Endometrial microvascular endothelial cells (primary cell): ENCODE measurements around the gene KCNA1. TPM values are rescaled to one million over a fixed set of nuclear protein-coding genes. Genes with fewer than 3 reads are reported as not detected.

Experiments
- in situ Hi-C: cut with HindIII; loops from 2 replicates; pipeline ENCODE4 v1.10.0; 2017; ENCODE audit warnings: low sequenced_read_pairs, low pct_unique_long_range_greater_than_20kb; ENCODE audit errors: inconsistent ontology term
- total RNA-seq: library from RNA; depleted of rRNA; stranded (reverse); fragments of >200 nt; gene quantifications from one replicate; pipeline ENCODE4 v1.2.3, GENCODE V29; 2015; ENCODE audit errors: inconsistent ontology term

KCNA1 gene
- total RNA-seq, 1 donor from 2014 or later = not detected

DNA sequence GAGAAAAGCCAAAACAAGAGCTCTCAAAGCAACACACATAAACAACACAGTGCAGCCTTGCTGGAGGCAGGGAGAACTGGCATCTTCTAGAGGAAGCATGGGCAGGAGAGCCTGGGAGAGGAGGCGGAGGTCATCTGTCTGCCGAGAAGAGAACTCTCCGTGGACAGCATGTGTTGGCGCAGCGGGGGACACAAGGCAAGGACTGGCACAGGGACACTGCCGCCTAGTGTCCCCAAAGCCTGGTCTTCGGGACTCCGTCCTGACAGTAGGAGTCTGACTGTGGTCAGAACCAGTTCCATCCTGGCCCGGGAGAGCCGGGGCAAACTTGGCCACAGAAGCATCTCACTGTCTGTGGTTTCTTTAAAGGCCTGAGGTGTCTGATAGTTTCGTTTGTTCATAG is 47.3 kb downstream of the KCNA1 start:
- in situ Hi-C loops = no loop called here

DNA sequence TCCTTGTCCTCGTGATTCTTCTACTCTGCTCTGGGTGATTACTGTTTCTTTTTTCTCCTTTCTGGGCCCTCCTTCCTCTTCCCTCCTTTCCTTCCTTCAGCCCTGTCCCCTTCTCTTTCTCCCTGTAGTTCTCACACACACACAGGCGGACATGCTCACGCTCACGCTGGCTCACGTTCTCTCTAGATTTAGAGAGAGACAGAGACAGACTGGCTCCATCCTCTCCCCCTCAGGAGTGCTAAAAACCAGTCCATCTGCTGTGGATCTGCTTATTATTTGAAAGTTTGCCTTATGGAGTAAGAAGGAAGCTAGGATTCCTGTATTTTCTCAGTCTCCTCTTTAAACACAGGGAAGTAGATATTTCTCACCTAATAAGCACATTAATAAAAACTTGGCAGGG is 48.1 kb downstream of the KCNA1 start:
- in situ Hi-C loops = no loop called here

DNA sequence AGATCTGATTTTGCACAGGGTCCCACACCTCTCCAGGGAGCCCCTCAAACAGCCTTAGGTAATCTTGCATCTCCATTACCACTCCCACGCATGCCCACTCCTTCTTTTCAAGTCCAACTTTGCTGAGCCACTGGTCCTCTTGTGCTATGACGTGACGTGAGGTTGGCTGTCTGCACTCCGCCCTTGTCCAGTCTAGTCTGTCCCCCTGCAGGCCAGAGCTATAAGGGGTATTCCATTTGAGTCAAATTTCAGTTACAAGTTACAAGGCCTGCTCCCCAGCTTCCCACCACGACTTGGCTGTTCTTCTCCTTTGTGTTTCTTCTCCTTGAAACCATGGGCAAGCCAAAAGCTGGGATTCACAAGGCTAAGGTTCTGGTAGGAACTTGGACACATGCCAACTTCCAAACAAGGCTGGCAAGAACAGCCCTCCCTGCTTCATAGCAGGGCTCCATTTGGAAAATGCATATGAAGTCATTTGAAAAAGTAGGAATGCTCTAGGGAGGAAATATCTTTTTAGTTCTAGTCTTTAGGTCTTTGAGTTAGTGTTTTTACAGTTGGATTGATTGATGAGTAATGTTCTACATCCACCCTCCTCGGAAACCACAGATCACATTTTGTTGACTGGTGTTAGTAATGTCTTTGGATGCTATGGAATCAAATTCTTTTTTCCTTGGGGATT is 49.1 kb downstream of the KCNA1 start:
- in situ Hi-C loops = no loop called here

DNA sequence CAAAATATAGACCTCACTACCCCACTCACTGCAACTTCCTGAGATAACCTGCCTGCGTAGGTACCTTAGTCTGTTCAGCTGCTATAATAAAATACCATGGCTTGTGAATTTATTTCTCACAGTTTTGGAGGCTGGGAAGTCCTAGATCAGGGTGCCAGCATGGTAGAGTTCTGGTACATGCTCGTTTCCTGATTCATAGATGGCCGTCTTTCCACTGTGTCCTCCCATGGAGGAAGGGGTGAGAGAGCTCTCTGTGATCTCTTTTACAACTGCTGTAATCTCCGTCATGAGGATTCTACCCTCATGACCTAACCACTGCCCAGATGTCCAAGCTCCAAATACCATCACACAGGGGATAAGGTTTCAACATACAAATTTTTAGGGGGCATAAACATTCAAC is 49.7 kb downstream of the KCNA1 start:
- in situ Hi-C loops = no loop called here

DNA sequence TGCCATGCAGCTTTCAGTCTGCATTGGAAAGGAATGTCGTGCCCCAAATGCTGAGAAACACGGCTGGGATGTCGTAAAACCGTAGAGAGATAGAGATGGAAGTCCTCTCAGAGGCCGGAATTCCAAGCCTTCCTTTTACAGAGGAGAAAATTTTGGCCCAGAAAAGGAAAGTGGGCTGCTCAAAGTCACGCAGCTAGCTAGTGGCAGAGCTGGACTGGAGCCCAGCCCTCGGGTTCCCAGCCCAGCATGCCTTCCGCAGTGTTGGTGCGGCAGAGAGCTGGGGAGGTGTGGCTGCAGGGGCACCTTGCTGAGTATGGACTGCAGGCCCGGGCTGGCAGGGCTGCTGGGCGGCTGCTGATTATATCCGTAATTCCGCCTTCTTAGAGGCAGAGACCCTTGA is 50.3 kb downstream of the KCNA1 start:
- in situ Hi-C loops = no loop called here

DNA sequence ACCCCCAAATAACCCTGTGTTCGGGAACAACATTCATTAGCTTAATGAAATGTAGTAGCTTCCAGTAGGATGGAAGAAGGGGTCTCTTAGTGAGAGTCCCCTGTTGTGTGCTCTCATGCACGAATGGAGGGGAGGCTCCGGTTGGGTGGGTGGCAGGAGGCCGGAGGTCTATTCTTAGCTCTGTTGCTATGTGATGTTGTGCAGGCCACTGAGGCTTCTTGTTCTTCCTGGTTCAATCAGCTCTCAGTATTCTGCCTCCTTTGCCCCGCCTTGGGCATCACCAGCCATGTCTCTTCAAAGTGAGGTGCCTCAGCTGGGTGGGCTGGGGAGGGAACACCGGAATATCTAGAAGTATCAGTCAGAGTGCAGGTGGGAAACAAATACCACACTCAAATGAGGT is 50.8 kb downstream of the KCNA1 start:
- in situ Hi-C loops = no loop called here

DNA sequence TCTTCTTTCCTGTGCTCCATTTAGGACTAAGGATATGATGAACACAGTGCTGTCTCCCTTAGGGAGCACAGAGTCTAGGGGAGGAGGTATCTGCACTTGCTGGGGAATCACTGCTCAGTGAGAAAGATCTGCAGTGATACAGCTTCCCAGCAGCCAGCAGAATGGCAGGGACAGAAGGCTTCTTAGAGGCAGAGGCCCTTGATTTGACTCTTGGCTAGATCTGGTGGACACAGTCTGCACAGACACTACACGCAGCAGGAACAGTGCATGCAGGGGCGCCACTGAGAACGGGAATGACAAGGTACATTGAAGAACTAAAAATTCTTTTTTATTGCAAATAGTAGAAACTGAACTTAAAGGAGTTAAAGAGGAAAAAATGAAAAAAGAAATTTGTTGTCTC is 51.6 kb downstream of the KCNA1 start:
- in situ Hi-C loops = no loop called here

DNA sequence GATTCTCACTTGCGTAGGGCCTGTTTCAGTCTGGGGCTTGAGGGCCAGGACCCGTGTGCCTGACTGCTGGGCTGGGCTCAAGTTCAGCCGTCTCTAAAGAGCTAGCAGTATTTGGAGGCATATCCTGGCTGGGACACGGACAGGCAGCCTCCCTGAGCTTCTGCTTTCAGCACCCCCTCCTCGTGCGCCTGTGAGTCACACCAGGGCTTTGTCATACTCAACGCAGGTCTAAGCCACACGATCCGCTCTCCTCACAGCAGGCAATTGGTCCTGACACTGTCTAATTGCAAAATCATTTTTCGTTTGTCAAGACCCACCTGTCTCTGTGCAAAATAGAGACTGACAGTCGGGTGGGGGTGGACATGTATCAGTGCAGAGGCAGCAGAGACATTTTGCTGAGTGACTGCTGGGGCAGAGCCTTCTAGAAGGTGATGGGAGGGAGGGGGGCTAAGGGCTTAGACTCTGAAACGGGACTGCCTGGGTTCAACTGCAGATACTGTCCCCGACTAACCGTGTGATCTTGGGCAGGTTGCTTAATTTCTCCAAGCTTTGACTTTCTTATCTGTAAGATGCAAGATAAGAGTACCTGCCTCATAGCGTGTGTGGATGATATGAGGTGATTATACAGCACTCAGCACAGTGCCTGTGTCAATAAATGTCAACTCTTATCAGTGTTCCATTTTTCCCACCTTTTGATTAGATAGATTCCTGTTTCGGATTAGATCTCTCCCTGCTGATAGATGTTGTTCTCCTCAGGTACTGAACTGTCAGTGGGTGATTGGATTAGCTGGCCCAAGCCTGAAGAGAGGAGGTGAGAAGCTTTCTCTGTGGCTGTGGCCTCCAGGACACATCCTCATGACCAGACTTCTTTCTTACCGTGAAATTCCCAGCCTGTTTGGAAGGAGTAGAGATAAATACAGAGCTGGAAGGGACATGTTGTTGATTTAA is 53.1 kb downstream of the KCNA1 start:
- in situ Hi-C loops = no loop called here

Other genes starting within 250 kb of the KCNA1 start
- not detected for gene GALNT8, start 189.5 kb upstream of the KCNA1 start, total RNA-seq
- gene KCNA5, start 134.0 kb downstream of the KCNA1 start, total RNA-seq = not detected